Stimulated activated naive B cell treated with anti-CD40 and anti-IgM and Interleukin-4, amounts not matched to agents 10 μg/mL and 1 μg/mL and 100 μg/mL, for 72 hours (primary cell): ENCODE results near the gene NME9.

Experiments
- ATAC-seq, 2 donors: fragments of 150-1000 bp; cut with Tn5 transposase; replicated peaks; 2 replicates each; pipeline ENCODE4 v1.10.0; 2021; ENCODE audit warnings: moderate library complexity in 1 of 2
- DNase-seq: peaks from one replicate; pipeline ENCODE4 v3.0.0; 2021
- H3K27ac Mint-ChIP-seq: one replicate; pipeline ENCODE4 v1.8.0; 2022; ENCODE audit warnings: mild to moderate bottlenecking, mixed read lengths
- H3K27me3 Mint-ChIP-seq, 2 donors: one replicate each; pipeline ENCODE4 v1.8.0; 2022; ENCODE audit warnings: mixed read lengths in 2 of 2
- H3K36me3 Mint-ChIP-seq, 2 donors: one replicate each; pipeline ENCODE4 v1.8.0; 2022; ENCODE audit warnings: mixed read lengths in 2 of 2, mild to moderate bottlenecking in 1 of 2
- H3K4me1 Mint-ChIP-seq, 2 donors: one replicate each; pipeline ENCODE4 v1.8.0; 2022; ENCODE audit warnings: mixed read lengths in 2 of 2, mild to moderate bottlenecking in 1 of 2
- H3K4me3 Mint-ChIP-seq, 2 donors: one replicate each; pipeline ENCODE4 v1.8.0; 2022; ENCODE audit warnings: mild to moderate bottlenecking in 2 of 2, mixed read lengths in 2 of 2, moderate library complexity in 1 of 2
- H3K9me3 Mint-ChIP-seq, 2 donors: one replicate each; pipeline ENCODE4 v1.8.0; 2022; ENCODE audit warnings: mixed read lengths in 2 of 2, mild to moderate bottlenecking in 1 of 2

NME9 gene

DNA sequence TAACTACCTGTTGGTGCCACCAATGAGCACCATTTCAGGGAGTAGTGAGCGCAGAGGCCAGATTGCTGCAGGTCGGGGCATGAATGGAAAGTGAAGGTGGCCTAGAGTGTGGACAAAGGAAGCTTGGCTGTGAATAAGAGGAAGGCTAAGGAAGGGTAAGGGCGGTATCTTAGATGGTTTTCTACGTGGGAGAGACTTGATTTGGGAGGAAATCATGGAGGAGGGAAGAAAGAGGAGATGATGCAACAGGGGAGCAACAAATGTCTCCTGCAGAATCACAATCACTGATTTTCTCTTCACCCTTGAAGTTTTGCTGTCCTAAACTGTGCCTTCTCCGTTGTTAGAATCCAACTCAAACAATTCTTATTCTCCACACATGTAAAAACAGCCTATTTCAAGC is 21.8 kb downstream of the NME9 start:
- Mint-ChIP-seq H3K27me3 (peaks cover 17 to 41% of the 10 kb centered on the region in 2 donors), H3K9me3 (peaks cover 20 to 26% of the 10 kb centered on the region in 2 donors), H3K4me1 (no peaks in the 10 kb centered on the region), H3K36me3 (peaks cover 13 to 14% of the 10 kb centered on the region in 2 donors), H3K4me3 (no peak overlapping the region), H3K27ac (no peak overlapping the region)
- no peak for ATAC-seq
- DNase-seq: no peak

DNA sequence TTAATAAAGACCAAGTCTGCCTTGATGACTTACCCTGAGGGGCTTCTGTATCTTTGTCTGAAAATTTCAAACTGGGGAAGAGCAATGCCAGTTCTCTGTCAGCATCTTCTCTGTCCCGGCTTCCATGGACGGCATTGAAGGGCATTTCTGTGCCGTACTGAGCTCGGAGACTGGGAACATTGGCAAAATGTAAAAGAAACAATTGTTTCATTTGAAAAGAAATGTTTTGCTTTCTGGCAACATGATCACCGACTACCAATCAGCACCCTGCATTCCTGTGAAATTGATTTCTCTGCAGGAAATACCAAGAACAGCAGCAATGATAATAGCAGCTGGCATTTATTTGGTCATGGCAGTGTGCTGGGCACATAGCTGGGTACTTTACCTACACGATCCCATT is 26.2 kb downstream of the NME9 start:
- ATAC-seq (no peak), DNase-seq (no peak)
- H3K4me3 Mint-ChIP-seq: no peak overlapping the region
- peaks cover 26 to 30% of the 10 kb centered on the region in 2 donors for H3K36me3 Mint-ChIP-seq
- peaks cover 0 to 2% of the 10 kb centered on the region in 2 donors for H3K4me1 Mint-ChIP-seq
- no peak overlapping the region for H3K27ac Mint-ChIP-seq
- peaks cover 9 to 10% of the 10 kb centered on the region in 2 donors for H3K9me3 Mint-ChIP-seq
- peaks cover 6 to 16% of the 10 kb centered on the region in 2 donors for H3K27me3 Mint-ChIP-seq

- peaks cover 0 to 2% of the 10 kb centered on the region in 2 donors for H3K4me1 Mint-ChIP-seq
- DNase-seq: no peak
- no peak for ATAC-seq
- H3K4me3 Mint-ChIP-seq: no peak overlapping the region
- H3K27me3 Mint-ChIP-seq: no peaks in the 10 kb centered on the region
- no peak overlapping the region for H3K27ac Mint-ChIP-seq
- peaks cover 0 to 2% of the 10 kb centered on the region in 2 donors for H3K9me3 Mint-ChIP-seq
- peaks cover 22 to 30% of the 10 kb centered on the region in 2 donors for H3K36me3 Mint-ChIP-seq
Measured at GRCh38 chr3:138300647-138301046, 29.0 kb downstream of the NME9 start.

DNA sequence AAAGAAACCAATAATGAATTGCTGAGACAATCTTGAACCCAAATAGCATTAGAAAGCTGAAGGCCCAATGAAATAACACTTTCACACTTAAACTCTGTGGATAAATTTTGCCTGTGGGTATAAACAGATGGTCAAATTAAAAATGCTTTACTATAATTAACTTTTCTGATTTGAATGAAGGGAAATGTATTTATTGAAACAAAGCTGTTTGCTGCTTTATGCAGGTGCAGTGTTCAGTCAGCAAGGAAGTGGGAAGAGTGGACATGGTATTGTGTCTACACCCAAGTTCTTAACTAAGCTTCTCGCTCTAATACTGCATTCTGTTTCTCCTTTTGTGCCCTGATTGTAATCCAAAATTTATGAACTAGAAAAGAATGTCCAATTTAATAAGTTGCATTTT is 31.8 kb downstream of the NME9 start:
- DNase-seq (no peak), ATAC-seq (no peak)
- no peak overlapping the region for H3K27ac Mint-ChIP-seq
- H3K4me1 Mint-ChIP-seq: peaks cover 0 to 2% of the 10 kb centered on the region in 2 donors
- peaks cover 24 to 44% of the 10 kb centered on the region in 2 donors for H3K36me3 Mint-ChIP-seq
- H3K27me3 Mint-ChIP-seq: no peaks in the 10 kb centered on the region
- H3K9me3 Mint-ChIP-seq: no peaks in the 10 kb centered on the region
- H3K4me3 Mint-ChIP-seq: no peak overlapping the region

- H3K4me1 Mint-ChIP-seq: peaks cover 0 to 2% of the 10 kb centered on the region in 2 donors
- ATAC-seq (peak in 1 of 2 donors; percentile 49), DNase-seq (no peak)
- H3K4me3 Mint-ChIP-seq: no peak overlapping the region
- H3K9me3 Mint-ChIP-seq: no peaks in the 10 kb centered on the region
- peak overlapping the region; percentile 67 for H3K27ac Mint-ChIP-seq
- peaks cover 30 to 47% of the 10 kb centered on the region in 2 donors for H3K36me3 Mint-ChIP-seq
- H3K27me3 Mint-ChIP-seq: no peaks in the 10 kb centered on the region
Measured at GRCh38 chr3:138297059-138297607, 32.5 kb downstream of the NME9 start.

GRCh38 chr3:138296639-138297038 is 33.0 kb downstream of the NME9 start:
- peaks cover 0 to 2% of the 10 kb centered on the region in 2 donors for H3K4me1 Mint-ChIP-seq
- ATAC-seq (peak; percentile 78 to 92), DNase-seq (peak; percentile 10)
- H3K36me3 Mint-ChIP-seq: peaks cover 34 to 49% of the 10 kb centered on the region in 2 donors
- H3K27ac Mint-ChIP-seq: peak overlapping the region; percentile 67
- no peak overlapping the region for H3K4me3 Mint-ChIP-seq
- no peaks in the 10 kb centered on the region for H3K27me3 Mint-ChIP-seq
- H3K9me3 Mint-ChIP-seq: no peaks in the 10 kb centered on the region

GRCh38 chr3:138289701-138290100 is 40.0 kb downstream of the NME9 start:
- Mint-ChIP-seq H3K4me1 (no peaks in the 10 kb centered on the region), H3K4me3 (no peak overlapping the region), H3K27me3 (no peaks in the 10 kb centered on the region), H3K27ac (no peak overlapping the region), H3K9me3 (no peaks in the 10 kb centered on the region), H3K36me3 (peaks cover 39 to 46% of the 10 kb centered on the region in 2 donors)
- DNase-seq (no peak), ATAC-seq (no peak)

GRCh38 chr3:138289260-138289659 is 40.4 kb downstream of the NME9 start:
- ATAC-seq (no peak), DNase-seq (no peak)
- H3K9me3 Mint-ChIP-seq: no peaks in the 10 kb centered on the region
- H3K4me3 Mint-ChIP-seq: no peak overlapping the region
- H3K27ac Mint-ChIP-seq: no peak overlapping the region
- H3K4me1 Mint-ChIP-seq: no peaks in the 10 kb centered on the region
- no peaks in the 10 kb centered on the region for H3K27me3 Mint-ChIP-seq
- H3K36me3 Mint-ChIP-seq: peaks cover 39 to 46% of the 10 kb centered on the region in 2 donors

- Mint-ChIP-seq H3K27me3 (no peaks in the 10 kb centered on the region), H3K36me3 (peaks cover 26 to 40% of the 10 kb centered on the region in 2 donors), H3K9me3 (no peaks in the 10 kb centered on the region), H3K4me3 (no peak overlapping the region), H3K27ac (no peak overlapping the region), H3K4me1 (no peaks in the 10 kb centered on the region)
- DNase-seq: no peak
- no peak for ATAC-seq
Measured at GRCh38 chr3:138284957-138285477, 44.6 kb downstream of the NME9 start.

DNA sequence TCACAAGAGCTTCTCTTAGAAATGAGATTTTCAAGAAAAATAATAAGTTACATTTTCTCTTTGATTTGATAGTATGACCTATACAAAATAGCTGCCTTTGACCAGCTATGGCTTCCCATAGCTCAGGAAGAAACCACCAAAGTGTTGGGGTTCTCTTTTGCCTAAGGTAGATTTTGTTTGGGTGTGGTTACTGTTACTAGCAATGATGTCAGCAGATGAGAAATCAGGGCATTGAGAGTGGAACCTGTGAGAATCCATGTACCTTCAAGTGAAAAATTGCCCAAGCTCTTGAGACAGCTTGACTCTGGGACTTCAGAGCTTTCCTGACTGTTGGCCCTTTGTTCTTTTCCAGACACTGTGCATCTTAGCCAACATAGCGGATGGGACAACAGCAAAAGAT is 45.6 kb downstream of the NME9 start:
- Mint-ChIP-seq H3K4me3 (no peak overlapping the region), H3K27ac (no peak overlapping the region), H3K9me3 (no peaks in the 10 kb centered on the region), H3K27me3 (no peaks in the 10 kb centered on the region), H3K4me1 (no peaks in the 10 kb centered on the region), H3K36me3 (peaks cover 22 to 40% of the 10 kb centered on the region in 2 donors)
- DNase-seq (no peak), ATAC-seq (no peak)

GRCh38 chr3:138282836-138283235 is 46.8 kb downstream of the NME9 start:
- H3K4me3 Mint-ChIP-seq: no peak overlapping the region
- ATAC-seq: no peak
- no peaks in the 10 kb centered on the region for H3K9me3 Mint-ChIP-seq
- DNase-seq: no peak
- H3K27ac Mint-ChIP-seq: no peak overlapping the region
- H3K36me3 Mint-ChIP-seq: peaks cover 21 to 38% of the 10 kb centered on the region in 2 donors
- no peaks in the 10 kb centered on the region for H3K4me1 Mint-ChIP-seq
- H3K27me3 Mint-ChIP-seq: no peaks in the 10 kb centered on the region

DNA sequence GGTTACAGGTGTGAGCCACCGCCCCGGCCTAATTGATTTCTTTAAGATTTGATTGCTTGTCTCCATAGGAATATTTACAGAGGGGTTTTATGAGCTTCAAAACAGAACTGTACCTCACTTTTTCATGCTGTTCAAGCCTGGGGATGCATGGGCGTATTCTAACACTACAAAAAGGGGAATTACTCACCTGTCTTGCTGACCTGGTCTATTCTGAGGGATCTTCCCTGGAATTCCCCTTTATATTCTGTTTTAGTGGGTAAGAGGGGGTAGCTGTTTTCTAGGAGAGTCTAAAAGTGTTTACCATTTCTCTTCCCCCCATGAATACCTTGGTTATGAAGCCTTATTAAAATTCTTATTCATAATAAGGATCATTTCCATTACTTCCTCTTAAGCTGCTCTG is 48.1 kb downstream of the NME9 start:
- Mint-ChIP-seq H3K4me3 (no peak overlapping the region), H3K9me3 (no peaks in the 10 kb centered on the region), H3K27me3 (no peaks in the 10 kb centered on the region), H3K36me3 (peaks cover 28 to 46% of the 10 kb centered on the region in 2 donors), H3K27ac (no peak overlapping the region), H3K4me1 (no peaks in the 10 kb centered on the region)
- ATAC-seq (peak in 1 of 2 donors; percentile 61), DNase-seq (no peak)

DNA sequence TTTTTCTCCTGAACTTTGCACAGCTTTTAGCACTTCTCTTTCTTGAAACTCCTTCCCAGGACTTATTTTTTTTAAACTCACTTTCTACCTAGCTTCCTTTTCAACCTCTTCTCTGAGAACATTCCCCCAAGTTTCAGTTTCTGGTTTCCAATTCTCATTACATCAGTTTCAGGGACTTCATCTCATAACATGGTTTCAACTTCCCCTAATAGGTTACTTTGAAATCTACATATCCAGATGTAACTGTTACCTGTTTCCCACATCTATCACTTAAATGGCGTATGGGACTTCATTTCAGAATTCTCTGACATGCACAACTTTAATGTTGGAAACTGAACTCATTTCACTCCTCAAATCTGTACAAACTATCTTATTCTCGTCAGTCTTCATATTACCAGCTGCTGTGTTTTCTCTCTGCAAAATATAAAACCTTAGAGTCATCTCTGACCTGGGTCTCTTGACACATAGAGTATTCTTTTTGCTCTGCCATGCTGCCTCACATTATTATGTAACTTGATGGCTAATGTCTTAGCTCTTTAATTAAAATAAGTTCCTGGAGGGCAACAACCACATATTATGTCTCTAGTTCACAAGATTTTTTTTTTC is 58.4 kb downstream of the NME9 start:
- Mint-ChIP-seq H3K9me3 (no peaks in the 10 kb centered on the region), H3K4me3 (no peak overlapping the region), H3K27ac (peak overlapping the region; percentile 51), H3K36me3 (peaks cover 40 to 63% of the 10 kb centered on the region in 2 donors), H3K27me3 (no peaks in the 10 kb centered on the region), H3K4me1 (peaks cover 4 to 6% of the 10 kb centered on the region in 2 donors)
- DNase-seq (no peak), ATAC-seq (peak; percentile 42 to 60)

DNA sequence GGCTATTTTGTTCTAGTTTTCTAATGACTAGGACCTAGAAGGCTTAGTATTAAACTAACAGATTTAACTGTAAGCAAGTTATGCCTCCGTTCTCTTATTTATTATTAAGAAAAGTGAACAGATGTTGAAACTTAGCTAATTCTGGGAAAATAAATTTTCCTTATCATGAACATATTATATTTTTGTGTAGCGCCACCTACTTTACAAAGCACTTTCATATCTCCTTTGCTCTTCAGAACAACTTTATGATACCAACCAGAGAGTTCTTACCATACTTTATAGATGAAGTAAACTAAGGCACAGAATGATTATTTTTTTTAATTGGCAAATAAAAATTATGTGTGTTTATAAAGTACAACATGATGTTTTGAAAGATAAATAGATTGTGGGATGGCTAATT is 59.4 kb downstream of the NME9 start:
- Mint-ChIP-seq H3K4me1 (peaks cover 4 to 6% of the 10 kb centered on the region in 2 donors), H3K27ac (no peak overlapping the region), H3K4me3 (no peak overlapping the region), H3K27me3 (no peaks in the 10 kb centered on the region), H3K9me3 (no peaks in the 10 kb centered on the region), H3K36me3 (peaks cover 39 to 57% of the 10 kb centered on the region in 2 donors)
- ATAC-seq (no peak), DNase-seq (no peak)

GRCh38 chr3:138267083-138267482 is 62.6 kb downstream of the NME9 start:
- Mint-ChIP-seq H3K27ac (no peak overlapping the region), H3K9me3 (no peaks in the 10 kb centered on the region), H3K36me3 (peaks cover 13 to 37% of the 10 kb centered on the region in 2 donors), H3K27me3 (no peaks in the 10 kb centered on the region), H3K4me3 (no peak overlapping the region), H3K4me1 (peaks cover 4 to 6% of the 10 kb centered on the region in 2 donors)
- no peak for DNase-seq
- ATAC-seq: no peak
